H1 (cell line): ENCODE data around the gene NEGR1. TPM values are rescaled to one million over a fixed set of nuclear protein-coding genes. Genes with fewer than 3 reads are reported as not detected.

Source experiments
- ASH2L ChIP-seq: fragments of 200-600, 300-600 bp; sonication (generic); IDR thresholded peaks from one replicate; pipeline ENCODE4 v1.7.1; 2017; ENCODE audit warnings: low read length
- CHD1 ChIP-seq: IDR thresholded peaks from 2 replicates; pipeline ENCODE4 v1.6.1; 2012; ENCODE audit warnings: low read depth, low read length, improper control_type of control experiment
- CHD7 ChIP-seq: fragments of 300-600 bp; sonication (generic); IDR thresholded peaks from 2 replicates; pipeline ENCODE4 v1.7.1; 2012; ENCODE audit warnings: low read length, moderate library complexity, mild to moderate bottlenecking, inconsistent platforms; ENCODE audit not compliant: insufficient replicate concordance
- HDAC2 ChIP-seq, 2 experiments: fragments of 300-600 bp in 1 of 2; sonication (generic) in 1 of 2; IDR thresholded peaks; 2 replicates each; pipeline ENCODE4 v1.6.1; 2011 to 2012; ENCODE audit warnings: low read depth in 2 of 2, low read length in 2 of 2, mild to moderate bottlenecking in 2 of 2, moderate library complexity in 2 of 2, borderline replicate concordance in 1 of 2, inconsistent platforms in 1 of 2
- MAFK ChIP-seq: IDR thresholded peaks from 2 replicates; pipeline ENCODE4 v1.6.1; 2012; ENCODE audit warnings: low read depth, mild to moderate bottlenecking, improper control_type of control experiment, low read length
- PHF8 ChIP-seq: fragments of 200-600 bp; sonication (generic); conservative IDR thresholded peaks from 2 replicates; pipeline ENCODE4 v1.7.1; 2012; ENCODE audit warnings: low read depth, mild to moderate bottlenecking, inconsistent platforms, low read length, moderate library complexity
- POU5F1 ChIP-seq: IDR thresholded peaks from 2 replicates; pipeline ENCODE4 v1.6.1; 2011; ENCODE audit warnings: low read depth, mild to moderate bottlenecking, low read length, moderate library complexity
- RAD21 ChIP-seq, 2 experiments: IDR thresholded peaks in 1 of 2; conservative IDR thresholded peaks in 1 of 2; 2 replicates each; pipeline ENCODE4 v1.6.1; 2011; ENCODE audit warnings: low read depth in 2 of 2, low read length in 2 of 2, improper control_type of control experiment in 1 of 2, inconsistent platforms in 1 of 2, mild to moderate bottlenecking in 1 of 2, moderate library complexity in 1 of 2
- RNF2 ChIP-seq: fragments of 200-900, 300-1000 bp; sonication (generic); IDR thresholded peaks from 2 replicates; pipeline ENCODE4 v1.7.1; 2016; ENCODE audit warnings: borderline replicate concordance, low read depth, mild to moderate bottlenecking, antibody characterized with exemption, low read length; ENCODE audit not compliant: poor library complexity, severe bottlenecking; ENCODE audit errors: missing control alignments
- polyA plus RNA-seq, 7 experiments: library from polyadenylated mRNA; depleted of rRNA in 3 of 7; stranded (reverse) in 5 of 7; unstranded in 2 of 7; fragments of >200 nt in 5 of 7; fragments of 200-250 nt in 2 of 7; gene quantifications; 1 replicate in 5 of 7; 2 replicates in 1 of 7; 4 replicates in 1 of 7; pipeline versions ENCODE4 v1.2.1 to v1.2.3, GENCODE V29; 2011 to 2013; ENCODE audit warnings: missing spikeins in 2 of 7, mixed read lengths in 2 of 7
- total RNA-seq: library from RNA; stranded (reverse); fragmentation: NEBNext Ultra II Directional; extraction: Animal tissue kit (Norgen Biotek cat#: 25700); gene quantifications from 2 replicates; pipeline ENCODE4 v1.2.1, GENCODE V29; 2021
- TF ChIP-seq, protein P1 (sequence below): IDR thresholded peaks from 2 replicates; pipeline ENCODE4 v1.6.1; 2012; ENCODE audit warnings: inconsistent platforms

NEGR1 gene
- total and polyA plus RNA-seq, 2 of the 8 experiments (the other 6 are each of a cell fraction or from before 2014, with no cell fraction given): 0.71 to 1.3 TPM

GRCh38 chr1:71651214-71651613 is 631.1 kb downstream of the NEGR1 start (continued):
- TF ChIP-seq CHD7 (no peak), HDAC2 (IDR thresholded peaks at IDR 0.05; ENCODE audit: borderline replicate concordance in 1 of 2, low read depth in 2 of 2, low read length in 2 of 2) (no peak), POU5F1 (no peak), RAD21 (IDR thresholded peaks at IDR 0.05 in 1 of 2, conservative IDR thresholded peaks at IDR 0.05 in 1 of 2; ENCODE audit: low read depth in 2 of 2, low read length in 2 of 2) (no peak), MAFK (no peak), ASH2L (no peak), PHF8 (no peak), RNF2 (no peak), CHD1 (no peak)
- TF ChIP-seq, protein P1, sequence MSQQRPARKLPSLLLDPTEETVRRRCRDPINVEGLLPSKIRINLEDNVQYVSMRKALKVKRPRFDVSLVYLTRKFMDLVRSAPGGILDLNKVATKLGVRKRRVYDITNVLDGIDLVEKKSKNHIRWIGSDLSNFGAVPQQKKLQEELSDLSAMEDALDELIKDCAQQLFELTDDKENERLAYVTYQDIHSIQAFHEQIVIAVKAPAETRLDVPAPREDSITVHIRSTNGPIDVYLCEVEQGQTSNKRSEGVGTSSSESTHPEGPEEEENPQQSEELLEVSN: no peak
